GM23338 (cell line): ENCODE results near the gene ZCCHC12. TPM values are rescaled to one million over a fixed set of nuclear protein-coding genes. Genes with fewer than 3 reads are reported as not detected.

Experiments used
- ATAC-seq: fragments of 200-7000 bp; cut with Tn5 transposase; 3 replicates; pipeline ENCODE4 v1.9.1; 2020
- DNase-seq: peaks from one replicate; pipeline ENCODE4 v3.0.0-alpha.2; 2015; ENCODE audit warnings: low spot score
- H2AFZ ChIP-seq: fragments of 200-600 bp; sonication (generic); 2 replicates; pipeline ENCODE4 v1.8.0; 2016; ENCODE audit warnings: antibody characterized with exemption, mild to moderate bottlenecking, moderate library complexity
- H3F3A ChIP-seq: fragments of 200-600 bp; sonication (generic); replicated peaks from 2 replicates; pipeline ENCODE4 v1.8.0; 2017; ENCODE audit warnings: antibody characterized with exemption, mixed run types, low read depth
- H3K27ac ChIP-seq: fragments of 200-600 bp; sonication (generic); 2 replicates; pipeline ENCODE4 v1.6.1; 2016; ENCODE audit warnings: low read depth
- H3K27me3 ChIP-seq: fragments of 200-600 bp; sonication (generic); 2 replicates; pipeline ENCODE4 v1.8.0; 2016; ENCODE audit warnings: mild to moderate bottlenecking, mixed run types, moderate library complexity; ENCODE audit not compliant: insufficient read depth
- H3K36me3 ChIP-seq: fragments of 200-600 bp; sonication (generic); 2 replicates; pipeline ENCODE4 v1.8.0; 2016; ENCODE audit warnings: mild to moderate bottlenecking; ENCODE audit not compliant: insufficient read depth
- H3K4me1 ChIP-seq: fragments of 200-600 bp; sonication (generic); 2 replicates; pipeline ENCODE4 v1.8.0; 2016; ENCODE audit warnings: mild to moderate bottlenecking, moderate library complexity; ENCODE audit not compliant: insufficient read depth
- H3K4me2 ChIP-seq: fragments of 200-600 bp; sonication (generic); 2 replicates; pipeline ENCODE4 v1.7.1; 2017; ENCODE audit warnings: mixed run types
- H3K4me3 ChIP-seq: fragments of 200-600 bp; sonication (generic); 2 replicates; pipeline ENCODE4 v1.6.1; 2016; ENCODE audit warnings: mixed run types
- H3K79me2 ChIP-seq: fragments of 200-600 bp; sonication (generic); replicated peaks from 2 replicates; pipeline ENCODE4 v1.8.0; 2017; ENCODE audit warnings: mild to moderate bottlenecking; ENCODE audit not compliant: insufficient read depth
- H3K9me2 ChIP-seq: fragments of 200-600 bp; sonication (generic); 2 replicates; pipeline ENCODE4 v1.8.0; 2017; ENCODE audit not compliant: insufficient read depth
- H4K20me1 ChIP-seq: fragments of 200-600 bp; sonication (generic); replicated peaks from 2 replicates; pipeline ENCODE4 v1.8.0; 2017; ENCODE audit warnings: mild to moderate bottlenecking; ENCODE audit not compliant: insufficient read depth
- H3K27ac Mint-ChIP-seq: 2 replicates; pipeline ENCODE4 v1.8.0; 2020; ENCODE audit warnings: inconsistent platforms, mild to moderate bottlenecking, moderate library complexity, mixed read lengths
- H3K27me3 Mint-ChIP-seq: 3 replicates; pipeline ENCODE4 v1.8.0; 2022; ENCODE audit warnings: low read depth, mild to moderate bottlenecking, moderate library complexity, mixed read lengths, inconsistent platforms; ENCODE audit not compliant: insufficient read depth, poor library complexity
- H3K36me3 Mint-ChIP-seq: 3 replicates; pipeline ENCODE4 v1.8.0; 2021; ENCODE audit warnings: low read depth, mild to moderate bottlenecking, inconsistent platforms, moderate library complexity, mixed read lengths
- H3K4me1 Mint-ChIP-seq: 3 replicates; pipeline ENCODE4 v1.8.0; 2020; ENCODE audit warnings: mild to moderate bottlenecking, inconsistent platforms, mixed read lengths
- H3K4me3 Mint-ChIP-seq: 3 replicates; pipeline ENCODE4 v1.8.0; 2021; ENCODE audit warnings: moderate library complexity, mild to moderate bottlenecking, inconsistent platforms, mixed read lengths
- H3K9me3 Mint-ChIP-seq: 3 replicates; pipeline ENCODE4 v1.8.0; 2020; ENCODE audit warnings: moderate library complexity, mild to moderate bottlenecking, inconsistent platforms, mixed read lengths
- CREB1 ChIP-seq: fragments of 250-450 bp; sonication (Bioruptor Pico); IDR thresholded peaks from 2 replicates; pipeline ENCODE4 v1.5.0; 2020; ENCODE audit warnings: low read depth, mild to moderate bottlenecking, moderate library complexity
- EZH2 ChIP-seq: fragments of 200-600 bp; sonication (generic); IDR thresholded peaks from one replicate; pipeline ENCODE4 v1.8.0; 2017; ENCODE audit warnings: antibody characterized with exemption, mild to moderate bottlenecking, low read depth; ENCODE audit not compliant: unreplicated experiment
- EZH2phosphoT487 ChIP-seq: fragments of 200-600 bp; sonication (generic); IDR thresholded peaks from one replicate; pipeline ENCODE4 v1.8.1; 2018; ENCODE audit warnings: antibody characterized with exemption; ENCODE audit not compliant: unreplicated experiment
- JUNB ChIP-seq: IDR thresholded peaks from one replicate; pipeline ENCODE4 v1.6.1; 2016; ENCODE audit warnings: antibody characterized with exemption; ENCODE audit not compliant: unreplicated experiment
- NANOG ChIP-seq: IDR thresholded peaks from 2 replicates; pipeline ENCODE4 v1.6.1; 2016; ENCODE audit warnings: antibody characterized with exemption, borderline replicate concordance
- POLR2AphosphoS5 ChIP-seq: IDR thresholded peaks from 2 replicates; pipeline ENCODE4 v1.6.1; 2016; ENCODE audit warnings: antibody characterized with exemption, low read depth
- STAT1 ChIP-seq: IDR thresholded peaks from one replicate; pipeline ENCODE4 v1.6.1; 2016; ENCODE audit warnings: antibody characterized with exemption; ENCODE audit not compliant: unreplicated experiment
- ZNF114 ChIP-seq: fragments of 250-450 bp; sonication (Bioruptor Pico); IDR thresholded peaks from 2 replicates; pipeline ENCODE4 v1.5.0; 2020; ENCODE audit warnings: mild to moderate bottlenecking, moderate library complexity
- ZNF331 ChIP-seq: fragments of 250-450 bp; sonication (Bioruptor Pico); IDR thresholded peaks from 2 replicates; pipeline ENCODE4 v1.5.0; 2020; ENCODE audit warnings: low read depth, mild to moderate bottlenecking, moderate library complexity
- polyA plus RNA-seq: library from polyadenylated mRNA; unstranded; fragments of >200 nt; fragmentation: Nextera tagmentation; extraction: Ambion mirVana; gene quantifications from 2 replicates; pipeline ENCODE4 v1.2.1, GENCODE V29; 2016
- total RNA-seq: library from RNA; depleted of rRNA; stranded (reverse); fragments of >200 nt; shearing (Covaris generic); gene quantifications from 2 replicates; pipeline ENCODE4 v1.2.3, GENCODE V29; 2014
- TF ChIP-seq, protein P1 (sequence below): IDR thresholded peaks from one replicate; pipeline ENCODE4 v1.6.1; 2018; ENCODE audit warnings: antibody characterized with exemption; ENCODE audit not compliant: unreplicated experiment
- TF ChIP-seq, protein P2 (sequence below), 2 experiments: fragments of 200-600 bp in 1 of 2; sonication (generic) in 1 of 2; conservative IDR thresholded peaks; 2 replicates each; pipeline versions ENCODE4 v1.5.1 to v1.6.1; 2016 to 2017; ENCODE audit warnings: antibody characterized with exemption in 2 of 2, low read depth in 2 of 2, mild to moderate bottlenecking in 2 of 2, moderate library complexity in 1 of 2
- TF ChIP-seq, protein P3 (sequence below): IDR thresholded peaks from 2 replicates; pipeline ENCODE4 v1.6.1; 2016; ENCODE audit warnings: antibody characterized with exemption
- TF ChIP-seq, protein P4 (sequence below): fragments of 250-450 bp; sonication (Bioruptor Pico); IDR thresholded peaks from 2 replicates; pipeline ENCODE4 v1.5.0; 2020; ENCODE audit warnings: mild to moderate bottlenecking, moderate library complexity

ZCCHC12 gene
- total and polyA plus RNA-seq, 2 experiments from 2014 or later = 0.32 to 0.38 TPM

DNA sequence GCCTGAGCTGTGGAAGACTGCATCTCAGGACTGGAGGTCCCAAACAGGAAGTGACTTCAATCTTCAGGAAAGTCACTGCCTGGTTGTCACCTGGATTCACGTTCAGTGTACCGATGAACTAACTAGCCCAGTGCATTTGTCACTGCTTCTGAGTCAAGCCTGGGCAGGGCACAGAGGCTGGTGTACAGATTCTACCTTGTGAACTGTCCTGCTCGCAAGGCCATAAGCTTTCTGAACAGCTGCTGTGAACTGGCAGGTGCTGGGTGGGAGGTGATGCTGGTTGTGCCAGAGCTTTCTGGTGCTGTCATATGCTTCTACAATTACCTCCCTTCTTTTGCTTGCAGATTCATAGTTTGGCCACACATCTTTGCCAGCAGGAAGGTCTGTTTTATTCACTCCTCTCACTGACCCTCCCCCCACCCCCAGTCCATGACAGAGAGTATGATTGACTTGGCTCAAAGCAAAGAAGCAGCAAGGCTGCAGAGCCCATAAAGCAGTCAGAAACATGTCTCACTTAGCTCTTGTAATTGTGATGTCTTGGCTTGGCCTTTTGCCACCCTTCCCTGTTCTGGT lies 40.5 kb downstream of the ZCCHC12 start:
- ATAC-seq = no peak
- Mint-ChIP-seq H3K36me3 (no peaks in the 10 kb centered on the region), H3K27me3 (peaks cover 4% of the 10 kb centered on the region), H3K4me3 (no peak overlapping the region), H3K27ac (no peak overlapping the region), H3K4me1 (peaks cover 5% of the 10 kb centered on the region; the same call in 2 of the 3 replicates), H3K9me3 (no peaks in the 10 kb centered on the region)
- no peaks in the 10 kb centered on the region for H4K20me1 ChIP-seq
- no peaks in the 10 kb centered on the region for H3K36me3 ChIP-seq
- no peak overlapping the region for H3K27ac ChIP-seq
- H3K9me2 ChIP-seq = no peaks in the 10 kb centered on the region
- no peak overlapping the region for H2AFZ ChIP-seq
- H3K4me3 ChIP-seq = no peak overlapping the region
- H3K79me2 ChIP-seq = no peaks in the 10 kb centered on the region
- no peaks in the 10 kb centered on the region for H3K4me1 ChIP-seq
- no peak overlapping the region for H3K4me2 ChIP-seq
- H3F3A ChIP-seq = no peaks in the 10 kb centered on the region
- DNase-seq = no peak
- TF ChIP-seq, protein P1, sequence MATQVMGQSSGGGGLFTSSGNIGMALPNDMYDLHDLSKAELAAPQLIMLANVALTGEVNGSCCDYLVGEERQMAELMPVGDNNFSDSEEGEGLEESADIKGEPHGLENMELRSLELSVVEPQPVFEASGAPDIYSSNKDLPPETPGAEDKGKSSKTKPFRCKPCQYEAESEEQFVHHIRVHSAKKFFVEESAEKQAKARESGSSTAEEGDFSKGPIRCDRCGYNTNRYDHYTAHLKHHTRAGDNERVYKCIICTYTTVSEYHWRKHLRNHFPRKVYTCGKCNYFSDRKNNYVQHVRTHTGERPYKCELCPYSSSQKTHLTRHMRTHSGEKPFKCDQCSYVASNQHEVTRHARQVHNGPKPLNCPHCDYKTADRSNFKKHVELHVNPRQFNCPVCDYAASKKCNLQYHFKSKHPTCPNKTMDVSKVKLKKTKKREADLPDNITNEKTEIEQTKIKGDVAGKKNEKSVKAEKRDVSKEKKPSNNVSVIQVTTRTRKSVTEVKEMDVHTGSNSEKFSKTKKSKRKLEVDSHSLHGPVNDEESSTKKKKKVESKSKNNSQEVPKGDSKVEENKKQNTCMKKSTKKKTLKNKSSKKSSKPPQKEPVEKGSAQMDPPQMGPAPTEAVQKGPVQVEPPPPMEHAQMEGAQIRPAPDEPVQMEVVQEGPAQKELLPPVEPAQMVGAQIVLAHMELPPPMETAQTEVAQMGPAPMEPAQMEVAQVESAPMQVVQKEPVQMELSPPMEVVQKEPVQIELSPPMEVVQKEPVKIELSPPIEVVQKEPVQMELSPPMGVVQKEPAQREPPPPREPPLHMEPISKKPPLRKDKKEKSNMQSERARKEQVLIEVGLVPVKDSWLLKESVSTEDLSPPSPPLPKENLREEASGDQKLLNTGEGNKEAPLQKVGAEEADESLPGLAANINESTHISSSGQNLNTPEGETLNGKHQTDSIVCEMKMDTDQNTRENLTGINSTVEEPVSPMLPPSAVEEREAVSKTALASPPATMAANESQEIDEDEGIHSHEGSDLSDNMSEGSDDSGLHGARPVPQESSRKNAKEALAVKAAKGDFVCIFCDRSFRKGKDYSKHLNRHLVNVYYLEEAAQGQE = no peak
- TF ChIP-seq EZH2phosphoT487 (no peak), ZNF114 (CRISPR knock-in tag) (no peak), CREB1 (no peak), STAT1 (no peak), ZNF331 (CRISPR knock-in tag) (no peak), EZH2 (no peak), POLR2AphosphoS5 (no peak), NANOG (no peak), JUNB (no peak)
- TF ChIP-seq, protein P2, sequence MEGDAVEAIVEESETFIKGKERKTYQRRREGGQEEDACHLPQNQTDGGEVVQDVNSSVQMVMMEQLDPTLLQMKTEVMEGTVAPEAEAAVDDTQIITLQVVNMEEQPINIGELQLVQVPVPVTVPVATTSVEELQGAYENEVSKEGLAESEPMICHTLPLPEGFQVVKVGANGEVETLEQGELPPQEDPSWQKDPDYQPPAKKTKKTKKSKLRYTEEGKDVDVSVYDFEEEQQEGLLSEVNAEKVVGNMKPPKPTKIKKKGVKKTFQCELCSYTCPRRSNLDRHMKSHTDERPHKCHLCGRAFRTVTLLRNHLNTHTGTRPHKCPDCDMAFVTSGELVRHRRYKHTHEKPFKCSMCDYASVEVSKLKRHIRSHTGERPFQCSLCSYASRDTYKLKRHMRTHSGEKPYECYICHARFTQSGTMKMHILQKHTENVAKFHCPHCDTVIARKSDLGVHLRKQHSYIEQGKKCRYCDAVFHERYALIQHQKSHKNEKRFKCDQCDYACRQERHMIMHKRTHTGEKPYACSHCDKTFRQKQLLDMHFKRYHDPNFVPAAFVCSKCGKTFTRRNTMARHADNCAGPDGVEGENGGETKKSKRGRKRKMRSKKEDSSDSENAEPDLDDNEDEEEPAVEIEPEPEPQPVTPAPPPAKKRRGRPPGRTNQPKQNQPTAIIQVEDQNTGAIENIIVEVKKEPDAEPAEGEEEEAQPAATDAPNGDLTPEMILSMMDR (conservative IDR thresholded peaks at IDR 0.05; ENCODE audit: low read depth in 2 of 2) = no peak
- TF ChIP-seq, protein P3, sequence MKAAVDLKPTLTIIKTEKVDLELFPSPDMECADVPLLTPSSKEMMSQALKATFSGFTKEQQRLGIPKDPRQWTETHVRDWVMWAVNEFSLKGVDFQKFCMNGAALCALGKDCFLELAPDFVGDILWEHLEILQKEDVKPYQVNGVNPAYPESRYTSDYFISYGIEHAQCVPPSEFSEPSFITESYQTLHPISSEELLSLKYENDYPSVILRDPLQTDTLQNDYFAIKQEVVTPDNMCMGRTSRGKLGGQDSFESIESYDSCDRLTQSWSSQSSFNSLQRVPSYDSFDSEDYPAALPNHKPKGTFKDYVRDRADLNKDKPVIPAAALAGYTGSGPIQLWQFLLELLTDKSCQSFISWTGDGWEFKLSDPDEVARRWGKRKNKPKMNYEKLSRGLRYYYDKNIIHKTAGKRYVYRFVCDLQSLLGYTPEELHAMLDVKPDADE = no peak
- TF ChIP-seq, protein P4, sequence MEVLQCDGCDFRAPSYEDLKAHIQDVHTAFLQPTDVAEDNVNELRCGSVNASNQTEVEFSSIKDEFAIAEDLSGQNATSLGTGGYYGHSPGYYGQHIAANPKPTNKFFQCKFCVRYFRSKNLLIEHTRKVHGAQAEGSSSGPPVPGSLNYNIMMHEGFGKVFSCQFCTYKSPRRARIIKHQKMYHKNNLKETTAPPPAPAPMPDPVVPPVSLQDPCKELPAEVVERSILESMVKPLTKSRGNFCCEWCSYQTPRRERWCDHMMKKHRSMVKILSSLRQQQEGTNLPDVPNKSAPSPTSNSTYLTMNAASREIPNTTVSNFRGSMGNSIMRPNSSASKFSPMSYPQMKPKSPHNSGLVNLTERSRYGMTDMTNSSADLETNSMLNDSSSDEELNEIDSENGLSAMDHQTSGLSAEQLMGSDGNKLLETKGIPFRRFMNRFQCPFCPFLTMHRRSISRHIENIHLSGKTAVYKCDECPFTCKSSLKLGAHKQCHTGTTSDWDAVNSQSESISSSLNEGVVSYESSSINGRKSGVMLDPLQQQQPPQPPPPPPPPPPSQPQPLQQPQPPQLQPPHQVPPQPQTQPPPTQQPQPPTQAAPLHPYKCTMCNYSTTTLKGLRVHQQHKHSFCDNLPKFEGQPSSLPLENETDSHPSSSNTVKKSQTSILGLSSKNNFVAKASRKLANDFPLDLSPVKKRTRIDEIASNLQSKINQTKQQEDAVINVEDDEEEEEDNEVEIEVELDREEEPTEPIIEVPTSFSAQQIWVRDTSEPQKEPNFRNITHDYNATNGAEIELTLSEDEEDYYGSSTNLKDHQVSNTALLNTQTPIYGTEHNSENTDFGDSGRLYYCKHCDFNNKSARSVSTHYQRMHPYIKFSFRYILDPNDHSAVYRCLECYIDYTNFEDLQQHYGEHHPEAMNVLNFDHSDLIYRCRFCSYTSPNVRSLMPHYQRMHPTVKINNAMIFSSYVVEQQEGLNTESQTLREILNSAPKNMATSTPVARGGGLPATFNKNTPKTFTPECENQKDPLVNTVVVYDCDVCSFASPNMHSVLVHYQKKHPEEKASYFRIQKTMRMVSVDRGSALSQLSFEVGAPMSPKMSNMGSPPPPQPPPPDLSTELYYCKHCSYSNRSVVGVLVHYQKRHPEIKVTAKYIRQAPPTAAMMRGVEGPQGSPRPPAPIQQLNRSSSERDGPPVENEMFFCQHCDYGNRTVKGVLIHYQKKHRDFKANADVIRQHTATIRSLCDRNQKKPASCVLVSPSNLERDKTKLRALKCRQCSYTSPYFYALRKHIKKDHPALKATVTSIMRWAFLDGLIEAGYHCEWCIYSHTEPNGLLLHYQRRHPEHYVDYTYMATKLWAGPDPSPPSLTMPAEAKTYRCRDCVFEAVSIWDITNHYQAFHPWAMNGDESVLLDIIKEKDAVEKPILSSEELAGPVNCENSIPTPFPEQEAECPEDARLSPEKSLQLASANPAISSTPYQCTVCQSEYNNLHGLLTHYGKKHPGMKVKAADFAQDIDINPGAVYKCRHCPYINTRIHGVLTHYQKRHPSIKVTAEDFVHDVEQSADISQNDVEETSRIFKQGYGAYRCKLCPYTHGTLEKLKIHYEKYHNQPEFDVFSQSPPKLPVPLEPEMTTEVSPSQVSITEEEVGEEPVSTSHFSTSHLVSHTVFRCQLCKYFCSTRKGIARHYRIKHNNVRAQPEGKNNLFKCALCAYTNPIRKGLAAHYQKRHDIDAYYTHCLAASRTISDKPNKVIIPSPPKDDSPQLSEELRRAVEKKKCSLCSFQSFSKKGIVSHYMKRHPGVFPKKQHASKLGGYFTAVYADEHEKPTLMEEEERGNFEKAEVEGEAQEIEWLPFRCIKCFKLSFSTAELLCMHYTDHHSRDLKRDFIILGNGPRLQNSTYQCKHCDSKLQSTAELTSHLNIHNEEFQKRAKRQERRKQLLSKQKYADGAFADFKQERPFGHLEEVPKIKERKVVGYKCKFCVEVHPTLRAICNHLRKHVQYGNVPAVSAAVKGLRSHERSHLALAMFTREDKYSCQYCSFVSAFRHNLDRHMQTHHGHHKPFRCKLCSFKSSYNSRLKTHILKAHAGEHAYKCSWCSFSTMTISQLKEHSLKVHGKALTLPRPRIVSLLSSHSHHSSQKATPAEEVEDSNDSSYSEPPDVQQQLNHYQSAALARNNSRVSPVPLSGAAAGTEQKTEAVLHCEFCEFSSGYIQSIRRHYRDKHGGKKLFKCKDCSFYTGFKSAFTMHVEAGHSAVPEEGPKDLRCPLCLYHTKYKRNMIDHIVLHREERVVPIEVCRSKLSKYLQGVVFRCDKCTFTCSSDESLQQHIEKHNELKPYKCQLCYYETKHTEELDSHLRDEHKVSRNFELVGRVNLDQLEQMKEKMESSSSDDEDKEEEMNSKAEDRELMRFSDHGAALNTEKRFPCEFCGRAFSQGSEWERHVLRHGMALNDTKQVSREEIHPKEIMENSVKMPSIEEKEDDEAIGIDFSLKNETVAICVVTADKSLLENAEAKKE (CRISPR knock-in tag) = no peak
- no peaks in the 10 kb centered on the region for H3K27me3 ChIP-seq
